ENCODE measurements around the gene CNN2. TPM values are rescaled to one million over a fixed set of nuclear protein-coding genes. Genes with fewer than 3 reads are reported as not detected.

Gene CNN2
- total and polyA plus RNA-seq, 9 of the 15 experiments (the other 6 are each of a cell fraction or from before 2014, with no cell fraction given) = 12.1 to 174 (median 52.7) TPM

GRCh38 chr19:1085053-1085658, 58.7 kb downstream of the CNN2 start (continued):
- TF ChIP-seq ZNF668 (CRISPR knock-in tag; IDR thresholded peaks at IDR 0.05) (no peak), ZKSCAN3 (CRISPR knock-in tag; IDR thresholded peaks at IDR 0.05) (no peak), ZBTB1 (CRISPR knock-in tag; IDR thresholded peaks at IDR 0.05; ENCODE audit: borderline replicate concordance, low read depth) (no peak), EWSR1 (IDR thresholded peaks at IDR 0.05; ENCODE audit: borderline replicate concordance, low read depth, partially characterized antibody) (no peak), HDGF (IDR thresholded peaks at IDR 0.05) (no peak), THRB (CRISPR knock-in tag; conservative IDR thresholded peaks at IDR 0.05) (peak; percentile 95), MLLT1 (IDR thresholded peaks at IDR 0.05) (0 out of 4 replicates have a peak, but pooled peaks have one; percentile 12 to 40), ZBTB2 (IDR thresholded peaks at IDR 0.05) (no peak), POLR2A (conservative IDR thresholded peaks at IDR 0.05) (peak; percentile 81), MCM7 (IDR thresholded peaks at IDR 0.05) (no peak), MAFF (IDR thresholded peaks at IDR 0.05; ENCODE audit: low read length) (no peak)
- TF ChIP-seq, protein P1, sequence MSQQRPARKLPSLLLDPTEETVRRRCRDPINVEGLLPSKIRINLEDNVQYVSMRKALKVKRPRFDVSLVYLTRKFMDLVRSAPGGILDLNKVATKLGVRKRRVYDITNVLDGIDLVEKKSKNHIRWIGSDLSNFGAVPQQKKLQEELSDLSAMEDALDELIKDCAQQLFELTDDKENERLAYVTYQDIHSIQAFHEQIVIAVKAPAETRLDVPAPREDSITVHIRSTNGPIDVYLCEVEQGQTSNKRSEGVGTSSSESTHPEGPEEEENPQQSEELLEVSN (IDR thresholded peaks at IDR 0.05; ENCODE audit: borderline replicate concordance in 1 of 2, extremely low read depth in 1 of 2, insufficient read depth in 1 of 2, insufficient read length in 1 of 2, low read depth in 1 of 2, low read length in 1 of 2, poor library complexity in 1 of 2, severe bottlenecking in 1 of 2) = no peak
- TF ChIP-seq, protein P2, sequence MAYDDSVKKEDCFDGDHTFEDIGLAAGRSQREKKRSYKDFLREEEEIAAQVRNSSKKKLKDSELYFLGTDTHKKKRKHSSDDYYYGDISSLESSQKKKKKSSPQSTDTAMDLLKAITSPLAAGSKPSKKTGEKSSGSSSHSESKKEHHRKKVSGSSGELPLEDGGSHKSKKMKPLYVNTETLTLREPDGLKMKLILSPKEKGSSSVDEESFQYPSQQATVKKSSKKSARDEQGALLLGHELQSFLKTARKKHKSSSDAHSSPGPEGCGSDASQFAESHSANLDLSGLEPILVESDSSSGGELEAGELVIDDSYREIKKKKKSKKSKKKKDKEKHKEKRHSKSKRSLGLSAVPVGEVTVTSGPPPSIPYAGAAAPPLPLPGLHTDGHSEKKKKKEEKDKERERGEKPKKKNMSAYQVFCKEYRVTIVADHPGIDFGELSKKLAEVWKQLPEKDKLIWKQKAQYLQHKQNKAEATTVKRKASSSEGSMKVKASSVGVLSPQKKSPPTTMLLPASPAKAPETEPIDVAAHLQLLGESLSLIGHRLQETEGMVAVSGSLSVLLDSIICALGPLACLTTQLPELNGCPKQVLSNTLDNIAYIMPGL (CRISPR knock-in tag; IDR thresholded peaks at IDR 0.05) = no peak
- TF ChIP-seq, protein P3, sequence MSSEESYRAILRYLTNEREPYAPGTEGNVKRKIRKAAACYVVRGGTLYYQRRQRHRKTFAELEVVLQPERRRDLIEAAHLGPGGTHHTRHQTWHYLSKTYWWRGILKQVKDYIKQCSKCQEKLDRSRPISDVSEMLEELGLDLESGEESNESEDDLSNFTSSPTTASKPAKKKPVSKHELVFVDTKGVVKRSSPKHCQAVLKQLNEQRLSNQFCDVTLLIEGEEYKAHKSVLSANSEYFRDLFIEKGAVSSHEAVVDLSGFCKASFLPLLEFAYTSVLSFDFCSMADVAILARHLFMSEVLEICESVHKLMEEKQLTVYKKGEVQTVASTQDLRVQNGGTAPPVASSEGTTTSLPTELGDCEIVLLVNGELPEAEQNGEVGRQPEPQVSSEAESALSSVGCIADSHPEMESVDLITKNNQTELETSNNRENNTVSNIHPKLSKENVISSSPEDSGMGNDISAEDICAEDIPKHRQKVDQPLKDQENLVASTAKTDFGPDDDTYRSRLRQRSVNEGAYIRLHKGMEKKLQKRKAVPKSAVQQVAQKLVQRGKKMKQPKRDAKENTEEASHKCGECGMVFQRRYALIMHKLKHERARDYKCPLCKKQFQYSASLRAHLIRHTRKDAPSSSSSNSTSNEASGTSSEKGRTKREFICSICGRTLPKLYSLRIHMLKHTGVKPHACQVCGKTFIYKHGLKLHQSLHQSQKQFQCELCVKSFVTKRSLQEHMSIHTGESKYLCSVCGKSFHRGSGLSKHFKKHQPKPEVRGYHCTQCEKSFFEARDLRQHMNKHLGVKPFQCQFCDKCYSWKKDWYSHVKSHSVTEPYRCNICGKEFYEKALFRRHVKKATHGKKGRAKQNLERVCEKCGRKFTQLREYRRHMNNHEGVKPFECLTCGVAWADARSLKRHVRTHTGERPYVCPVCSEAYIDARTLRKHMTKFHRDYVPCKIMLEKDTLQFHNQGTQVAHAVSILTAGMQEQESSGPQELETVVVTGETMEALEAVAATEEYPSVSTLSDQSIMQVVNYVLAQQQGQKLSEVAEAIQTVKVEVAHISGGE (CRISPR knock-in tag; IDR thresholded peaks at IDR 0.05) = no peak
